Spinal cord (tissue), 10 donors: ENCODE measurements around the gene KRTAP10-6. TPM values are rescaled to one million over a fixed set of nuclear protein-coding genes. Genes with fewer than 3 reads are reported as not detected.

Experiments
- DNase-seq, 6 donors: peaks; one replicate each; pipeline versions ENCODE4 v3.0.0 to v3.0.0-alpha.2; 2013 to 2015; ENCODE audit warnings: low spot score in 6 of 6, low read depth in 4 of 6
- H3K27ac ChIP-seq: one replicate; pipeline ENCODE4 v1.5.1; 2013; ENCODE audit warnings: low read depth, low read length, control low read depth
- H3K27me3 ChIP-seq: one replicate; pipeline ENCODE4 v1.6.1; 2013; ENCODE audit warnings: low read length; ENCODE audit not compliant: control insufficient read depth, insufficient read depth
- H3K36me3 ChIP-seq: one replicate; pipeline ENCODE4 v1.6.1; 2013; ENCODE audit warnings: low read length; ENCODE audit not compliant: control insufficient read depth, insufficient read depth
- H3K4me1 ChIP-seq: one replicate; pipeline ENCODE4 v1.6.1; 2013; ENCODE audit warnings: low read length; ENCODE audit not compliant: control insufficient read depth, insufficient read depth
- H3K4me3 ChIP-seq: one replicate; pipeline ENCODE4 v1.5.1; 2013; ENCODE audit warnings: low read depth, low read length, control low read depth
- H3K9me3 ChIP-seq: one replicate; pipeline ENCODE4 v1.6.1; 2013; ENCODE audit warnings: low read length; ENCODE audit not compliant: control insufficient read depth, insufficient read depth
- WGBS: methylation state at CpG from one replicate; pipeline ENCODE4 v1.1.5; 2013; ENCODE audit warnings: missing lambda C conversion rate; ENCODE audit not compliant: insufficient coverage; 5-methylcytosine and 5-hydroxymethylcytosine counted together
- polyA plus RNA-seq, 2 donors: library from polyadenylated mRNA; unstranded; fragments of 120-200 nt; gene quantifications; one replicate each; pipeline ENCODE4 v1.2.1, GENCODE V29; 2013; ENCODE audit not compliant: insufficient read length in 2 of 2
- total RNA-seq, 2 donors: library from RNA; depleted of rRNA in 1 of 2; stranded (reverse); fragments of 120-200 nt in 1 of 2; fragments of >200 nt in 1 of 2; gene quantifications; one replicate each; pipeline versions ENCODE4 v1.2.3 to v1.2.4, GENCODE V29; 2013 to 2014
- donor health status: healthy.

Gene KRTAP10-6
- total and polyA plus RNA-seq, 4 donors: not detected

GRCh38 chr21:44618504-44618903 is 26.2 kb upstream of the KRTAP10-6 start:
- Histone ChIP-seq H3K9me3 (peaks cover 4% of the 10 kb centered on the region), H3K4me3 (no peak overlapping the region), H3K4me1 (no peaks in the 10 kb centered on the region), H3K36me3 (no peaks in the 10 kb centered on the region), H3K27ac (no peak overlapping the region), H3K27me3 (no peaks in the 10 kb centered on the region)
- WGBS: no CpG with 5 or more reads among the region's 4 CpGs
- no peak for DNase-seq

- no peaks in the 10 kb centered on the region for H3K36me3 ChIP-seq
- no peaks in the 10 kb centered on the region for H3K9me3 ChIP-seq
- no peak overlapping the region for H3K4me3 ChIP-seq
- no peak for DNase-seq
- 53% methylated on average over 7 of the region's 8 CpGs for WGBS
- no peaks in the 10 kb centered on the region for H3K27me3 ChIP-seq
- H3K4me1 ChIP-seq: no peaks in the 10 kb centered on the region
- no peak overlapping the region for H3K27ac ChIP-seq
Measured at GRCh38 chr21:44617071-44617501, 24.8 kb upstream of the KRTAP10-6 start.

DNA sequence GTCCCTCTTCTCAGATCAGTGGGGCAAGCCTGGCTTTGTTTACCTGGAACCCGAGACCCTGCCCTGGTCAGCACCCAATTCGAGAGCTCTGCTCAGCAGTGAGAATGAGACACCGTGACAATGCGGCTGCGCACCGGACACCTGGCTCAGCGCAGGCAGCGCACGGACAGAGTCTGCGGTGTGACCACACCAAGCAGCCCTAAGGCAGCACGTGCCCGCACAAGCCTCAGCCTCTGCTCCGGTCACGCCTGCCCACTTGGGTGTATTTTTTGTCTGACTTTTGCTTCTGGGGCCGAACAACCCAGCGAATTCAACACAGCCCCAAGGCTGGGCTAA is 24.3 kb upstream of the KRTAP10-6 start:
- 89% methylated on average over 16 of the region's 16 CpGs for WGBS
- no peaks in the 10 kb centered on the region for H3K4me1 ChIP-seq

DNA sequence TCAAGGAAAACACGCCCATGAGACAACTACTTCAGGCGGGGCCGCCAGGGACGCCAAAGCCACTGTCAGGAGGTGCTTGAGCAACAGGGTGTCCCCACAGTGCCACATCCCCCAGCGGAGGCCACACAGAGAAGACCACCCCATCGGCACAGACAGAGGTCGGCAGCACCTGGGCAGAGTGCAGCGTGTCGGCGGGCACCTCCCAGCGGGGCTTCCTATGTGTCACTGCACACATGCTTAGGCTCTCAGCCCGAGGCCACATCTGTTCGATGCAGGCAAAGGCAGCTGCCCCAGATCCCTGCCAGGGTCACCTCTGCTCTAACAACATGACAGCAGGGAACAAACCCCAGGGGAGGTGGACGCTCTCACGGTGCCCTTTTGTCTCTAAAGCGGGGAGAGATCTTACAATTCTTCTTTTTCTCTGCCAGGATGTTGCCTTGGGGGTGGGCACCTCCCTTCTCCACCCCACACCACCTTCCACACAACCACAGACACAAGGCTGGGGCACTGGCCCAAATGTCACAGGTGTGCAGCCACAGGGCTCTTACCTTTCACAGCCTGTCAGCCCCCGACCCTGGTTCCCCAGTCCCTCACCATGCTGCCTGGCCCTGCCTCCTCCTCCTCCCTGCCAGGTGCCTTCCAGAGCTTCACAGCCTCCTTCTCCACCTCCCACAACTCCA is 23.7 kb upstream of the KRTAP10-6 start:
- H3K4me1 ChIP-seq: no peaks in the 10 kb centered on the region
- 73% methylated on average over 16 of the region's 17 CpGs for WGBS

More for the DNA sequence above, 24.3 kb upstream of the KRTAP10-6 start:
- Histone ChIP-seq H3K27ac (no peak overlapping the region), H3K9me3 (no peaks in the 10 kb centered on the region), H3K27me3 (no peaks in the 10 kb centered on the region), H3K36me3 (no peaks in the 10 kb centered on the region), H3K4me3 (no peak overlapping the region)
- DNase-seq: no peak

GRCh38 chr21:44615466-44615865 is 23.2 kb upstream of the KRTAP10-6 start:
- no peak overlapping the region for H3K4me3 ChIP-seq
- WGBS: 88% methylated on average over 2 of the region's 8 CpGs
- no peak for DNase-seq
- H3K36me3 ChIP-seq: no peaks in the 10 kb centered on the region
- H3K9me3 ChIP-seq: peaks cover 2% of the 10 kb centered on the region
- H3K27me3 ChIP-seq: no peaks in the 10 kb centered on the region
- H3K27ac ChIP-seq: no peak overlapping the region
- H3K4me1 ChIP-seq: no peaks in the 10 kb centered on the region

More for the DNA sequence above, 23.7 kb upstream of the KRTAP10-6 start:
- Histone ChIP-seq H3K27ac (no peak overlapping the region), H3K9me3 (peaks cover 2% of the 10 kb centered on the region), H3K4me3 (no peak overlapping the region), H3K36me3 (no peaks in the 10 kb centered on the region), H3K27me3 (no peaks in the 10 kb centered on the region)
- DNase-seq: no peak

DNA sequence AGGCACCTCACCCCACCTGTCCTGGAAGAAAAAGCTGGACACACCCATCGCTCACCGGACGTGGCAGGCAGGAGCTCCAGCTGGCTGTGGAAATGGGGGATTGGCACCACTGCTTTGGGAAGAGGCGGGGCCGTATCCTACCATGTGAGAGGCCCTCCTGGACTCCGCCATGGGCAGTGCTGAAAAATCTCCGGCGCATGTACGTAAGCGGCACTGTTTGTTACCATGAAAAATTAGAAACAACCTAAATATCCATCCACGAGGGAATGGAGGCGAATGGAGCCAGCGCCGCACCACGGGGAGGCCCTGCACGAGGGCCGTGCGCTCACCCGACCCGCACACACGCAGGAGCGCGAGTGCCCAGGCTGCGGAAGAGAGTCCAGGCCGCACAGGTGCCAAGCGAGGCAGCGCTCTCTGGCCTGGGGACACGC is 22.7 kb upstream of the KRTAP10-6 start:
- Histone ChIP-seq H3K9me3 (peaks cover 2% of the 10 kb centered on the region), H3K36me3 (no peaks in the 10 kb centered on the region), H3K27ac (no peak overlapping the region), H3K27me3 (no peaks in the 10 kb centered on the region), H3K4me1 (no peaks in the 10 kb centered on the region), H3K4me3 (no peak overlapping the region)
- DNase-seq: no peak
- 88% methylated on average over 18 of the region's 28 CpGs for WGBS

DNA sequence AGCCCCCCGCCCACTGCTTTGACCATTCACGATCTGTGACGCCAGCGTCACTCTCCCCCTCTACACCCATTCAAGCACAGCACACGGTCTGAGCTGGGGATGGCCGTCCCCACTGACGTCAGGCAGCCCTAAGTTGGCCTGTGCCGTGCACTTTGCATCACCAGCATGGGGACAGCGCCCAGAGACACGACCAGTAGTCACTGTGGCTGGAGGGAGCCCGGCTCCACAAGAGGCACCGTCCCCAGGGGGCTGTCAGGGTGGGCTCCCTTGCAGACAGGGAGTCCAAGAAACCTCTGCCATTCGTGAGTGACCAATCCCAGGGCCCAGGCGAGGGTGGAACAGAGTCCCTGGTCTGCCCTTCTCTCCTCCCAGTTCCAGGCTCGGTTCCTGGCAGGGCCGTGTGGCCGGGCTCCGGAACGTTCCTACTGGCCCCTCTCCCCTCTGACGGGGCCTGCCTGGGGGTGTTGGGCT is 21.9 kb upstream of the KRTAP10-6 start:
- no peak for DNase-seq
- Histone ChIP-seq H3K36me3 (no peaks in the 10 kb centered on the region), H3K9me3 (peaks cover 6% of the 10 kb centered on the region), H3K4me3 (no peak overlapping the region), H3K27ac (no peak overlapping the region), H3K27me3 (no peaks in the 10 kb centered on the region), H3K4me1 (no peaks in the 10 kb centered on the region)
- 81% methylated on average over 14 of the region's 20 CpGs for WGBS

DNA sequence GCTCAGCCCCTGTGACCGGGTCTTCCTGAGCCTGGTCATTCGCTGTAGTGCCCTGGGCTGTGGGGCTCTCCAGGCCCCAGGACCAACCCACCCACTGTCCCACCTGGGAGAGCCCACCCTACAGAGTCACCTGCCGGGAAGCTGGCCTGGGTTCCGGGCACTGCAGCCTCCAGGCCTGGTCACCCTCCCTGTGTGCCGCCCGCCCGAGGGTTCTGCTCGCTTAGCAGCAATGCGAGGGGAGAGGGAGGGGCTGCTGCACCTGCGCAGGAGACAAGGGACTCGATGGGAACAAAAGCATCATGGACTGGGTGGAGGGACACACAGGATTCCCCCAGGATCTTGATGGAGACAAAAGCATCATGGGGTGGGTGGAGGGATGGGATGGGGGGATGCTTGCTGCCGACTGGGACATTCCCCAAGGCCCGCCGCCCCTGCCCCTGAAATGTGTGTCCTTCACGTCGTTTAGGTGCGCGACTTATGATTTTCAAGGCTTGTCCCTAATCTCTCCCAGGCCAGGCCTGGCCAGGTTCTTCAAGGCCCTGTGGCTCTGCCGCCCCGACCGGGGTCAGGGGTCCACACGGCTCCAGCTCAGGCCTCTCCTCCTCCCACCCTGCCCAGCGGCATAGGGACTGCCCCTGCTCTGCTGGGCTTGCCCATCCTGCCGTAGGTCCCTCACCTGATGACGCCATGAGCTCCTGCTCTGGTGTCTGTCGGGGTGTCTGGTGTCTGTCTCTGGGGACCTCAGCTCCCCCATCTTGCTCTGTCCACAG is 21.3 kb upstream of the KRTAP10-6 start:
- 91% methylated on average over 26 of the region's 26 CpGs for WGBS
- no peak overlapping the region for H3K4me3 ChIP-seq
- no peak overlapping the region for H3K27ac ChIP-seq
- H3K36me3 ChIP-seq: no peaks in the 10 kb centered on the region
- peaks cover 6% of the 10 kb centered on the region for H3K9me3 ChIP-seq
- no peaks in the 10 kb centered on the region for H3K27me3 ChIP-seq
- DNase-seq: no peak
- H3K4me1 ChIP-seq: no peaks in the 10 kb centered on the region

DNA sequence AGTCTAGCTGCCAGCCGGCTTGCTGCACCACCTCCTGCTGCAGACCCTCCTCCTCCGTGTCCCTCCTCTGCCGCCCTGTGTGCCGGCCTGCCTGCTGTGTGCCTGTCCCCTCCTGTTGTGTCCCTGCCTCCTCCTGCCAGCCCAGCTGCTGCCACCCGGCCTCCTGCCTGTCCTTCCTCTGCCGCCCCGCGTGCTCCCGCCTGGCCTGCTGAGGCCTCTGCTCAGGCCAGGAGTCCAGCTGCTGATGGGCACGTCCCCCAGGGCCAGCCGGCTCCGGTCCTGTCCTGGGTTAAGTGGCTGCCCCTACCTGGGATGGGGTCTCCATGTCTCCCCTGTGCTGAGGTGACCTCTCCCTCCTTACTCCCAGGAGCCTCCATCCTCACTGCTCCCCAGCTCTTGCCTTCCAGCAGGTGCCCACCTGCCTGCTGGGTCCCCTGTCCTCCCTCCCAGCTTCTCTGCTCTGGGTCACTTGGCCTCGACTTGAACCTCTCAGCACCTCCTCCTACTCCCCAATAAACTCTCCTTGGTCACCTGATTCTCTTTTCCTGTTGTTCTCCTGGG is 20.4 kb upstream of the KRTAP10-6 start:
- no peaks in the 10 kb centered on the region for H3K36me3 ChIP-seq
- no peak overlapping the region for H3K27ac ChIP-seq
- no peak overlapping the region for H3K4me3 ChIP-seq
- peaks cover 6% of the 10 kb centered on the region for H3K9me3 ChIP-seq
- WGBS: 80% methylated on average over 13 of the region's 13 CpGs
- no peaks in the 10 kb centered on the region for H3K4me1 ChIP-seq
- no peaks in the 10 kb centered on the region for H3K27me3 ChIP-seq
- no peak for DNase-seq
